ENCODE measurements around the gene WDR35. TPM values are rescaled to one million over a fixed set of nuclear protein-coding genes. Genes with fewer than 3 reads are reported as not detected.
A peak's percentile ranks its signal among the peaks of the same experiment; 100 is the strongest.

Gene WDR35
- polyA plus RNA-seq (2013, experiment 1 of 2): 13.2 TPM
- 14.1 TPM for polyA plus RNA-seq (2013, experiment 2 of 2)

DNA sequence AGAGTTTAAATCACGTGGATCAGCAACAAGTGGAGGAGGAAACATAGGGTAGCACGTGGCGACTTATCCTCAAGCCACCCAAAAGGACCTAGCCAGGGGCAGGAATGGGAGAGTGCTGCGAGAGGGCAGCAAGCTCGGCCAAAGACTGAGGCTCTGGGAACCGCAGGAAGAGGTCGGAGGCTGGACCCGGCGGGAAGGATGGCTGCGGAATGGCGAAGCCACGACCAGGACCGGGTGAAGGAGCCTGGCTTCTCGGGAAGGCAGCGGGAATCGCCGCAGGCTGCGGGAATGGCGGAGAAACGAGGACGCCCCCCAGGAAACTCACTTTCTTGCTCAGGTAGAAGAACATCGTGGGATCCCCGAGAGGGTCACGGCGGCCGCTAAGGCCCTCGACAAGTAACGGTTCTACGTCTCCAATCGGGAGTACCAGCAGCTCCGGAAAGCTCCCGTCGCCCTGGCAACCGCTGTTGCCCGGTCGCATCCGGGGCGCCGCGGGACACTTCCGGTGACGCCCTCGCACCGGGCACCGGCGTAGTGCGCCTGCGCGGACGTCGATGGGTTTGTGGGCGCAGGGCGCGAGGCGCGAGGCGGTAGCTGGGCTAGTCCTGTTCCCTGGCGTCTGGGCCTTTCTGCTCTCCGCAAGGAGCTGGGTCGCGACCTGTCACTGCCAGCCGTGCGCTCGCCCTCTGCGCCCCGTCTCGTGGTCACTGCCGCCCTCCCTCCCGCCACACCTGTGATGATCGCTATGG is at the start of gene WDR35:
WDR35 (minus strand) TSS at position 439 of the 749 bp plus-strand sequence; CDS start at position 349, 90 bp downstream.
- Histone ChIP-seq H3K4me3 (ENCODE audit: low read length) (peak within 1 kb of the TSS; percentile 86), H3K4me1 (ENCODE audit: insufficient read depth, low read length) (peaks cover 15% of the 10 kb centered on the region), H3K27ac (ENCODE audit: low read depth, low read length) (peak within 1 kb of the TSS; percentile 44; the same call in 1 of the 2 replicates), H3K9me3 (ENCODE audit: insufficient read depth, low read depth, low read length) (no peaks in the 10 kb centered on the region), H3K36me3 (ENCODE audit: insufficient read depth, low read length) (peaks cover 26% of the 10 kb centered on the region), H3K9ac (ENCODE audit: low read depth, low read length) (peak within 1 kb of the TSS; percentile 71), H3K27me3 (ENCODE audit: insufficient read depth, low read length) (no peaks in the 10 kb centered on the region)
- under 1% methylated on average over 70 of the region's 70 CpGs for WGBS

DNA sequence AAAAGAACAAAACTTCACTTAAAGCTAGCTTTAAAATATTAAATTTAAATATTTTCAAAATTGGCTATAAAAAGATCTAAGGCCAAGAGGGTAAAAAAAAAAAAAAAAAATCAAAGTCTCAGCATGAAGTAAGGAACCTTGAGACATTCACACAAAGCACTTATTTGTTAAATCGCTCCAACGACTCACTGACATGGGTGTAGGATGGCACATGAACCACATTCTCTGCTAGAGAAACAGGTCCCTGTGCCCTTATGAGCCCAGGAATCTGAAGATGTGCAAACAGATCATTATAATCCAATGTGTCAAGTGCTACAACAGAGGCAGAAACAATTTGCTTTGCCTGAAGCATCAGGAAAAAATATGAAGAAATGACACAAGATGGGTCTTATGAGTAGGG is 47.8 kb upstream of the WDR35 start:
- WGBS: 88% methylated on average over 2 of the region's 2 CpGs
- Histone ChIP-seq H3K4me1 (ENCODE audit: insufficient read depth, low read length) (no peaks in the 10 kb centered on the region), H3K4me3 (ENCODE audit: low read length) (no peak overlapping the region), H3K9ac (ENCODE audit: low read depth, low read length) (no peak overlapping the region), H3K27ac (ENCODE audit: low read depth, low read length) (no peak overlapping the region), H3K9me3 (ENCODE audit: insufficient read depth, low read depth, low read length) (no peaks in the 10 kb centered on the region), H3K27me3 (ENCODE audit: insufficient read depth, low read length) (no peaks in the 10 kb centered on the region), H3K36me3 (ENCODE audit: insufficient read depth, low read length) (peaks cover 90% of the 10 kb centered on the region)

DNA sequence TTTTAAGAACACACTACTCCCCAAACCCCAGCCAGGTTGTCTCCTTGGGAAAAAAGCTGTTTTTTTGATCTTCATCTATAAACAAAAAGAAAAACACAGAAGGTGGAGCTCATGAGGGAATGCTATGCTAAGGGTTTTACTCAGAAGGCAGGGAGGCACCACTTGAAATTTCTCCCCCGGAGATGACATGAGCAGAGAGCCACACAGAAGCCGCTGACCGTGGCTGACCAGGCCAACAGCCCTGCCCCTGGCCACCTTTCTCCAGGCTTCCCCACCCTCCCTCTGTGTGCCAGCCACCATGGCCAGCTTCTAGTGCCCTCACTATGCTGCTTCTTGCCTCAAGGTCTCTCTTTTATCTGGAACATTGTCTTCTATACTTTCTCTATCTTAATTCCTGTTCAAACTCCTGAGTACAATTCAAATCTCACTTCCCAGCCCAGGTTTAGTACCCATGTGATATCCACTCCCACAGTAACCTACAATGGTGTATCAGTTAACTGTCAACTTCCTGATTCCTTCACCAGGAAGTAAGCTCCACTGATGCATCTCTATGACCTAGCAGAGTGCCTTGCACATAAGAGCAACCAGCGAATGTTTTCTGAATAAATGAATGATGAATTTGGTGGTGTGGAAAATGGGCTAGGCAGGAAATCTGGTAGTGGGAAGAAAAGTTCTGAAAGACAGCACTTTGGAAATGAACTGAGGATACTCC is 46.2 kb upstream of the WDR35 start:
- 93% methylated on average over 4 of the region's 4 CpGs for WGBS
- Histone ChIP-seq H3K4me3 (ENCODE audit: low read length) (no peak overlapping the region), H3K27me3 (ENCODE audit: insufficient read depth, low read length) (no peaks in the 10 kb centered on the region), H3K9me3 (ENCODE audit: insufficient read depth, low read depth, low read length) (no peaks in the 10 kb centered on the region), H3K27ac (ENCODE audit: low read depth, low read length) (no peak overlapping the region), H3K36me3 (ENCODE audit: insufficient read depth, low read length) (peaks cover 100% of the 10 kb centered on the region), H3K4me1 (ENCODE audit: insufficient read depth, low read length) (no peaks in the 10 kb centered on the region), H3K9ac (ENCODE audit: low read depth, low read length) (no peak overlapping the region)

DNA sequence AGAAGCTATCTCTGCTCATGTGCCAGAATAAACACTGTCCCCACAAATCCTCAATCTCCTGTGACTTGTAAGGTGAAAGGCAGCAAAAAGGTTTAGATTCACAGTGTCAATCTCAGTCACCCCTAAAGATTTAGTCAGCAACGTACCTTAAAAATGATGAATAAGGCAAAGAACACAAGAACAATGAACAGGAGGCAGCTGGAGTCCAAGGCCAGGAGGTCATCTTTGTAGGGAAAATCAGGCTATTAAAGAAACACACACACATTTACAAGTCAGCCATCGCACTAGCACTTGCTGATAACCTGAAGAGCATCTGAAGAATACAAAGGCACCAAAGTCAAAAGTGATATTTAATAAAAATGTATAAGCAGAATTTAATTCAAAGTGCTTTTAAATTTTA is 44.9 kb upstream of the WDR35 start:
- Histone ChIP-seq H3K27ac (ENCODE audit: low read depth, low read length) (no peak overlapping the region), H3K9me3 (ENCODE audit: insufficient read depth, low read depth, low read length) (no peaks in the 10 kb centered on the region), H3K27me3 (ENCODE audit: insufficient read depth, low read length) (no peaks in the 10 kb centered on the region), H3K36me3 (ENCODE audit: insufficient read depth, low read length) (peaks cover 95% of the 10 kb centered on the region), H3K4me1 (ENCODE audit: insufficient read depth, low read length) (no peaks in the 10 kb centered on the region), H3K4me3 (ENCODE audit: low read length) (no peak overlapping the region), H3K9ac (ENCODE audit: low read depth, low read length) (no peak overlapping the region)
- 91% methylated on average over 2 of the region's 2 CpGs for WGBS

DNA sequence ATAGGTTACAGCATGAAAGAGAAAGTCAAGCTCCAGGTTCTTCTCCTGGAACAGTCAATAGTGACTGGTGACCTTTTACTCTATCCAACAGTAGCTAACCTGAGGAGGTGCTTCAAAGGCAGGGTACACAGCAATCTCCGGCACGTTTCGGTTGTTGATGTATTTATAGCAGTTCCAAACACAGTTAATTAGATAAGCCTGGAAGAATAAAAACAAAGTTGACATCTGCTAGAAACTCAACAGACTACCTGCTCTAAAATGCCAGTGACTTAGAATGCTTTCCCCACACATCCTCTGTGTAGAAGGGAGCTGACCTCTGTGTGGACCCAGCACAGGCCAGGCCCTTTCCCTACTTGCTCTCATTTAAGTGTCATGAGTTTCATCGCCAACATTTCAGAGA is 44.3 kb upstream of the WDR35 start:
- Histone ChIP-seq H3K4me1 (ENCODE audit: insufficient read depth, low read length) (no peaks in the 10 kb centered on the region), H3K27ac (ENCODE audit: low read depth, low read length) (no peak overlapping the region), H3K4me3 (ENCODE audit: low read length) (no peak overlapping the region), H3K9me3 (ENCODE audit: insufficient read depth, low read depth, low read length) (no peaks in the 10 kb centered on the region), H3K9ac (ENCODE audit: low read depth, low read length) (no peak overlapping the region), H3K36me3 (ENCODE audit: insufficient read depth, low read length) (peaks cover 93% of the 10 kb centered on the region), H3K27me3 (ENCODE audit: insufficient read depth, low read length) (no peaks in the 10 kb centered on the region)
- 98% methylated on average over 4 of the region's 4 CpGs for WGBS

DNA sequence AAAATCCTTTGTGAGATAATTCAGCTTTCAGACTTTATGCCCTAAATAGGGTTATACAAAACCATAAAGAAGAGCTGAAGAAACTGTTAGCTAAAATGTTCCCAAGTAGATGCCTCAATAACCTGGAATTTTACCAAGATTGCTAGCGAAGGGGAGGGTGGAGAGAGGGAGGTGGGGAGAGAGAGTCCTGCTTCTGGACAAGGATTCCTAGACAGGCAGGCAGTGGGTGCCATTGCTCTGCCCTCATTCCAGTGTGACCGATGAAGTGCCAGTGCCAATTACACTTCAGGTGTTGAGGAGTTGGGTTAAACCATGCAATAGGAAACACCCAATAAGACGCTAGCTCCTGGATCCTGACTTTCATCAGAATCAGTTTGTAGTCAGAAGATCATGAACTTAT is 43.4 kb upstream of the WDR35 start:
- 93% methylated on average over 3 of the region's 3 CpGs for WGBS
- Histone ChIP-seq H3K36me3 (ENCODE audit: insufficient read depth, low read length) (peaks cover 86% of the 10 kb centered on the region), H3K27ac (ENCODE audit: low read depth, low read length) (no peak overlapping the region), H3K27me3 (ENCODE audit: insufficient read depth, low read length) (no peaks in the 10 kb centered on the region), H3K4me1 (ENCODE audit: insufficient read depth, low read length) (no peaks in the 10 kb centered on the region), H3K9me3 (ENCODE audit: insufficient read depth, low read depth, low read length) (no peaks in the 10 kb centered on the region), H3K4me3 (ENCODE audit: low read length) (no peak overlapping the region), H3K9ac (ENCODE audit: low read depth, low read length) (no peak overlapping the region)

DNA sequence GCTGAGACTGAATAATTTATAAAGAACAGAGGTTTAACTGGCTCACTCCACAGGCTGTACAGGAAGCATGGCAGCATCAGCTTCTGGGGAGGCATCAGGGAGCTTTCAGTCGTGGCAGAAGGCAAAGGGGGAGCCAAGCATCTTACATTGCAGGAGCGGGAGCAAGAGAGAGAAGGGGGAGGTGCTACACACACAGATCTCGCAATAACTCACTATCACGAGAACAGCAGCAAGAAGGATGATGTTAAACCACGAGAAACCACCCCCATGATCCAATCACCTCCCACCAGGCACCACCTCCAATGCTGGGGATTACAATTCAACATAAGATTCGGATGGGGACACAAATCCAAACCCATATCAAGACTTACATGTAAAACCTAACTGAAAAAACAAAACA is 40.3 kb upstream of the WDR35 start:
- Histone ChIP-seq H3K36me3 (ENCODE audit: insufficient read depth, low read length) (peaks cover 63% of the 10 kb centered on the region), H3K4me3 (ENCODE audit: low read length) (no peak overlapping the region), H3K4me1 (ENCODE audit: insufficient read depth, low read length) (no peaks in the 10 kb centered on the region), H3K27me3 (ENCODE audit: insufficient read depth, low read length) (no peaks in the 10 kb centered on the region), H3K27ac (ENCODE audit: low read depth, low read length) (no peak overlapping the region), H3K9me3 (ENCODE audit: insufficient read depth, low read depth, low read length) (no peaks in the 10 kb centered on the region), H3K9ac (ENCODE audit: low read depth, low read length) (no peak overlapping the region)
- WGBS: 83% methylated on average over 6 of the region's 6 CpGs

DNA sequence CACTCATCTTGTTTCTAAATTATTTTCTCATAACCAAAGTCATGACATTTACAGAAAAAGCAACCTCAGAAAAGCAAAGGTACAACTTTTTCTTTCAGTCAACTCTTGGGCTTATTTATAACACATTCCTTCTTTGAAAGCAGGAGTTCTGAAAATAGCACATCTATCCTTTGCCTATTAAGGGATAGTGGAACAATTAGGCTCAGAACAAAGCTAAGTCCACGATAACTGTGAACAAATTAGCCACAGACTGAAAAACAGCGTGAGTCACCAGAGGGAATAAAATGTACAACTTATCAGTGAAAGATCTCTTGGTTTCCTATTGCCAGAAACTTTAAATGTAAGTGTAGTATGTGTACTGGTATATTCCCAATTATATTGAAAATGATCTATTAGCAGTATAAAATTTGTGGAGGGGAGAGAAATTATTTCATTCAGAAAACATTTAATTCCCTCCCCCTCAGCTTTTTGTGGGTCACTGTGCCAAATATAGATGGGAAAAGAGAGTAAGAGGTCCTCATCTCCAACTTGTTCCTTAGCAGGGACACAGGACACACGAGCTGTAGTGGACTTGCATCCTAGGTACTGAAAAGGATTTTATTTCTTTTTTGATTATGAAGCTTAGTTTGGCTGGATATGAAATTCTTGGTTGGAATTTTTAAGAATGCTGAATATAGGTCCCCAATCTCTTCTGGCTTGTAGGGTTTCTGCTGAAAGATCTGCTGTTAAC is 38.0 kb upstream of the WDR35 start:
- H3K27me3 ChIP-seq (ENCODE audit: insufficient read depth, low read length): no peaks in the 10 kb centered on the region
- H3K9ac ChIP-seq (ENCODE audit: low read depth, low read length): no peak overlapping the region
- peaks cover 39% of the 10 kb centered on the region for H3K36me3 ChIP-seq (ENCODE audit: insufficient read depth, low read length)
- no peaks in the 10 kb centered on the region for H3K9me3 ChIP-seq (ENCODE audit: insufficient read depth, low read depth, low read length)
- no peak overlapping the region for H3K27ac ChIP-seq (ENCODE audit: low read depth, low read length)
- H3K4me1 ChIP-seq (ENCODE audit: insufficient read depth, low read length): no peaks in the 10 kb centered on the region
- no peak overlapping the region for H3K4me3 ChIP-seq (ENCODE audit: low read length)
- WGBS: 95% methylated on average over 3 of the region's 3 CpGs

DNA sequence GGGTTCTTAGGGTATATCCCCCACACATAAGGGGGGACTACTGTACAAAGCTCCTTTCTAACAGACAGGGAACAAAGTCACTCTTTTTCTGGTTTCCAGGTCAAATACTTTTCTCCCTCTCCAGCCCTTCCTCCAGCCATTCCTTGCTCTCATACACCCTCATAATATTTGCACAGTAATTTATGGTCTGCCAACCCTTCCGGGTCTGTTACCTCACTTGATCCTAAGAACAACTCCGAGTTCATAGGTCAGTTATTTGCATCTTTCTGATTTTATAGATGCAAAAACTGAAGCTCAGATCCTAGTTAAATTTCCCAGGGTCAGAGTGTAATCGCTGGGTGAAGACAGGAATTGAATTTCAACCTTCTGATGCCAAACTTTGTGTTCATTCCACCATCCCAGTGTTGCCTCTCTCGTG is 37.4 kb upstream of the WDR35 start:
- no peaks in the 10 kb centered on the region for H3K4me1 ChIP-seq (ENCODE audit: insufficient read depth, low read length)
- no peak overlapping the region for H3K9ac ChIP-seq (ENCODE audit: low read depth, low read length)
- H3K4me3 ChIP-seq (ENCODE audit: low read length): no peak overlapping the region
- WGBS: 71% methylated on average over 4 of the region's 4 CpGs
- no peaks in the 10 kb centered on the region for H3K9me3 ChIP-seq (ENCODE audit: insufficient read depth, low read depth, low read length)
- H3K36me3 ChIP-seq (ENCODE audit: insufficient read depth, low read length): peaks cover 33% of the 10 kb centered on the region
- no peak overlapping the region for H3K27ac ChIP-seq (ENCODE audit: low read depth, low read length)
- H3K27me3 ChIP-seq (ENCODE audit: insufficient read depth, low read length): no peaks in the 10 kb centered on the region

DNA sequence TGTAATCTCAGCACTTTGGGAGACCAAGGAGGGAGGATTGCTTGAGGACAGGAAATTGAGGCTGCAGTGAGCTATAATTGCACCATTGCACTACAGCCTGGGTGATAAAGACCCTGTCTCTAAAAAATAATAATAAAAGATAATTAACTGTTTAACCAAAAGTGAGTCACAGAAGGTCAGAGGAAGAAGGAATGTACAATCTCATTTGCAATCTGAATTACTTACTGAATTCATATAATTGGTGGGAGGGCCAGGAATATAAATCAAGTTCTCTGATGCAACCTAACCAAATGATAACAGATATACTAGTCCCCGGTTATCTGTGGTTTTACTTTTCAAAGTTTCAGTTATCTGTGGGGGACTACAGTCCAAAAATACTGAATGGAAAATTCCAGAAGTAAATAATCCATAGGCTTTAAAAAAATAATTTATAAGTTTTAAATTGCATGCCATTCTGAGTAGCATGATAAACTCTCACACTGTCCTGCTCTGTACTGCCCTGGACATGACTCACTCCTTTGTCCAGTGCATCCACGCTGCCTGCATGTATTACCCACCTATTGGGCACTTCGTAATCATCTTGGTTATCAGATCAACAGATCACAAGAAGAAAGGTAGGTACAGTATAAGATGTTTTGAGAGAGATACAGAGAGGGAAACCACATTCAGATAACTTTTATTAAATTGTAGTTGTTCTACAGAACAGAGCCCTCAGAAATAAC is 35.3 kb upstream of the WDR35 start:
- Histone ChIP-seq H3K36me3 (ENCODE audit: insufficient read depth, low read length) (peaks cover 18% of the 10 kb centered on the region), H3K27ac (ENCODE audit: low read depth, low read length) (no peak overlapping the region), H3K9me3 (ENCODE audit: insufficient read depth, low read depth, low read length) (peaks cover 11% of the 10 kb centered on the region), H3K9ac (ENCODE audit: low read depth, low read length) (no peak overlapping the region), H3K4me3 (ENCODE audit: low read length) (no peak overlapping the region), H3K4me1 (ENCODE audit: insufficient read depth, low read length) (no peaks in the 10 kb centered on the region), H3K27me3 (ENCODE audit: insufficient read depth, low read length) (no peaks in the 10 kb centered on the region)
- WGBS: 100% methylated on average over 2 of the region's 3 CpGs

Data from HUES64 (cell line).